GM12875 (cell line): Measurements from ENCODE around the gene ISL2.
A peak's percentile ranks its signal among the peaks of the same experiment; 100 is the strongest.

Source experiments
- H3K4me3 ChIP-seq: one replicate; pipeline ENCODE4 v1.5.1; 2011; ENCODE audit warnings: low read depth, low read length, control low read depth
- CTCF ChIP-seq: IDR thresholded peaks from 2 replicates; pipeline ENCODE4 v1.5.1; 2011; ENCODE audit warnings: low read depth, mild to moderate bottlenecking, control low read depth, inconsistent platforms, low read length, moderate library complexity, borderline replicate concordance; ENCODE audit not compliant: insufficient read depth

The ISL2 gene

GRCh38 chr15:76343313-76343996 lies 6.9 kb downstream of the ISL2 start:
- H3K4me3 ChIP-seq, result no peak overlapping the region
- TF ChIP-seq CTCF, result no peak

GRCh38 chr15:76344893-76345582 lies 8.5 kb downstream of the ISL2 start:
- no peak overlapping the region for H3K4me3 ChIP-seq
- TF ChIP-seq CTCF, result no peak

GRCh38 chr15:76345583-76345879 lies 9.0 kb downstream of the ISL2 start:
- no peak for TF ChIP-seq CTCF
- peak overlapping the region; percentile 57 for H3K4me3 ChIP-seq

GRCh38 chr15:76345880-76346668 lies 9.5 kb downstream of the ISL2 start:
- no peak for TF ChIP-seq CTCF
- H3K4me3 ChIP-seq, result peak overlapping the region; percentile 57

- peak overlapping the region; percentile 57 for H3K4me3 ChIP-seq
- TF ChIP-seq CTCF, result no peak
These were observed 10.3 kb downstream of the ISL2 start for GRCh38 chr15:76346669-76347481.

GRCh38 chr15:76347482-76348055 lies 11.0 kb downstream of the ISL2 start:
- H3K4me3 ChIP-seq, result no peak overlapping the region
- TF ChIP-seq CTCF, result no peak
